ENCODE measurements around the gene IGF1R.

The IGF1R gene

GRCh38 chr15:98896002-98896721 lies 247.8 kb downstream of the IGF1R start:
- DNase-seq (ENCODE audit: extremely low spot score, insufficient read length, low read depth), result no peak
- no peak for FAIRE-seq

GRCh38 chr15:98896802-98897732 lies 248.7 kb downstream of the IGF1R start:
- DNase-seq (ENCODE audit: extremely low spot score, insufficient read length, low read depth), result no peak

GRCh38 chr15:98898122-98898521 lies 249.8 kb downstream of the IGF1R start:
- DNase-seq (ENCODE audit: extremely low spot score, insufficient read length, low read depth), result no peak
- no peak for FAIRE-seq

More at GRCh38 chr15:98896802-98897732, 248.7 kb downstream of the IGF1R start:
- FAIRE-seq, result no peak

GRCh38 chr15:98899272-98900021 lies 251.1 kb downstream of the IGF1R start:
- FAIRE-seq (no peak), DNase-seq (ENCODE audit: extremely low spot score, insufficient read length, low read depth) (no peak)

GRCh38 chr15:98900356-98900755 lies 252.0 kb downstream of the IGF1R start:
- FAIRE-seq (no peak), DNase-seq (ENCODE audit: extremely low spot score, insufficient read length, low read depth) (no peak)

GRCh38 chr15:98901434-98902072 lies 253.2 kb downstream of the IGF1R start:
- FAIRE-seq (no peak), DNase-seq (ENCODE audit: extremely low spot score, insufficient read length, low read depth) (no peak)

- no peak for FAIRE-seq
- DNase-seq (ENCODE audit: extremely low spot score, insufficient read length, low read depth), result no peak
These were observed 254.6 kb downstream of the IGF1R start for GRCh38 chr15:98902931-98903330.

GRCh38 chr15:98903377-98904018 lies 255.2 kb downstream of the IGF1R start:
- FAIRE-seq (no peak), DNase-seq (ENCODE audit: extremely low spot score, insufficient read length, low read depth) (no peak)

- DNase-seq (ENCODE audit: extremely low spot score, insufficient read length, low read depth) (no peak), FAIRE-seq (no peak)
These were observed 256.2 kb downstream of the IGF1R start for GRCh38 chr15:98904544-98904943.

- DNase-seq (ENCODE audit: extremely low spot score, insufficient read length, low read depth) (no peak), FAIRE-seq (no peak)
These were observed 257.8 kb downstream of the IGF1R start for GRCh38 chr15:98905963-98906711.

- no peak for FAIRE-seq
- DNase-seq (ENCODE audit: extremely low spot score, insufficient read length, low read depth), result no peak
These were observed 258.4 kb downstream of the IGF1R start for GRCh38 chr15:98906712-98907083.

- DNase-seq (ENCODE audit: extremely low spot score, insufficient read length, low read depth) (no peak), FAIRE-seq (no peak)
These were observed 259.7 kb downstream of the IGF1R start for GRCh38 chr15:98907927-98908471.

GRCh38 chr15:98909968-98910885 lies 261.9 kb downstream of the IGF1R start:
- DNase-seq (ENCODE audit: extremely low spot score, insufficient read length, low read depth) (no peak), FAIRE-seq (no peak)

GRCh38 chr15:98914626-98915025 lies 266.3 kb downstream of the IGF1R start:
- DNase-seq (ENCODE audit: extremely low spot score, insufficient read length, low read depth) (no peak), FAIRE-seq (no peak)

- DNase-seq (ENCODE audit: extremely low spot score, insufficient read length, low read depth) (no peak), FAIRE-seq (no peak)
These were observed 268.5 kb downstream of the IGF1R start for GRCh38 chr15:98916826-98917225.

GRCh38 chr15:98917417-98917816 lies 269.1 kb downstream of the IGF1R start:
- FAIRE-seq, result no peak
- DNase-seq (ENCODE audit: extremely low spot score, insufficient read length, low read depth), result no peak

GRCh38 chr15:98920091-98920880 lies 271.9 kb downstream of the IGF1R start:
- FAIRE-seq, result no peak
- DNase-seq (ENCODE audit: extremely low spot score, insufficient read length, low read depth), result no peak

All from GM18507 (cell line).